Right atrium auricular region (tissue), 2 donors: Measurements from ENCODE around the gene MFAP2. TPM values are rescaled to one million over a fixed set of nuclear protein-coding genes. Genes with fewer than 3 reads are reported as not detected.

Experiments used
- DNase-seq: peaks from one replicate; pipeline ENCODE4 v3.0.0-alpha.2; 2019; ENCODE audit warnings: low spot score
- H3K27ac ChIP-seq, 2 donors: fragments of 200-600 bp; sonication (generic); 1 replicate in 1 of 2; 2 replicates in 1 of 2; pipeline ENCODE4 v1.5.1; 2016 to 2019
- H3K27me3 ChIP-seq, 2 donors: fragments of 200-600 bp; sonication (generic); one replicate each; pipeline versions ENCODE4 v1.5.1 to v1.6.0; 2017 to 2019
- H3K36me3 ChIP-seq: fragments of 200-600 bp; sonication (generic); one replicate; pipeline ENCODE4 v1.5.1; 2016
- H3K4me1 ChIP-seq, 2 donors: fragments of 200-600 bp; sonication (generic); one replicate each; pipeline versions ENCODE4 v1.5.1 to v1.6.0; 2017 to 2019
- H3K4me3 ChIP-seq, 2 donors: fragments of 200-600 bp; sonication (generic); 1 replicate in 1 of 2; 2 replicates in 1 of 2; pipeline ENCODE4 v1.5.1; 2017 to 2019; ENCODE audit warnings: mild to moderate bottlenecking in 1 of 2, moderate library complexity in 1 of 2
- H3K9me3 ChIP-seq, 2 donors: fragments of 200-600 bp; sonication (generic); one replicate each; pipeline ENCODE4 v1.5.1; 2019
- total RNA-seq, 2 donors: library from RNA; depleted of rRNA; stranded (reverse); fragments of >200 nt; gene quantifications; one replicate each; pipeline ENCODE4 v1.1.0, GENCODE V29; 2016
- TF ChIP-seq, protein P1 (sequence below), 2 donors: fragments of 200-600 bp; sonication (generic); IDR thresholded peaks; one replicate each; pipeline ENCODE4 v1.5.1; 2019; ENCODE audit warnings: antibody characterized with exemption in 2 of 2

The MFAP2 gene
- total RNA-seq, 2 donors from 2014 or later = 5.5 to 8.6 TPM

GRCh38 chr1:17017435-17017834 lies 37.0 kb upstream of the MFAP2 start:
- H3K9me3 ChIP-seq = no peaks in the 10 kb centered on the region
- H3K4me3 ChIP-seq = no peak overlapping the region
- no peaks in the 10 kb centered on the region for H3K27me3 ChIP-seq
- no peak overlapping the region for H3K27ac ChIP-seq
- H3K36me3 ChIP-seq = peaks cover 47% of the 10 kb centered on the region
- DNase-seq = no peak
- H3K4me1 ChIP-seq = peaks cover 0 to 3% of the 10 kb centered on the region in 2 donors
- TF ChIP-seq, protein P1, sequence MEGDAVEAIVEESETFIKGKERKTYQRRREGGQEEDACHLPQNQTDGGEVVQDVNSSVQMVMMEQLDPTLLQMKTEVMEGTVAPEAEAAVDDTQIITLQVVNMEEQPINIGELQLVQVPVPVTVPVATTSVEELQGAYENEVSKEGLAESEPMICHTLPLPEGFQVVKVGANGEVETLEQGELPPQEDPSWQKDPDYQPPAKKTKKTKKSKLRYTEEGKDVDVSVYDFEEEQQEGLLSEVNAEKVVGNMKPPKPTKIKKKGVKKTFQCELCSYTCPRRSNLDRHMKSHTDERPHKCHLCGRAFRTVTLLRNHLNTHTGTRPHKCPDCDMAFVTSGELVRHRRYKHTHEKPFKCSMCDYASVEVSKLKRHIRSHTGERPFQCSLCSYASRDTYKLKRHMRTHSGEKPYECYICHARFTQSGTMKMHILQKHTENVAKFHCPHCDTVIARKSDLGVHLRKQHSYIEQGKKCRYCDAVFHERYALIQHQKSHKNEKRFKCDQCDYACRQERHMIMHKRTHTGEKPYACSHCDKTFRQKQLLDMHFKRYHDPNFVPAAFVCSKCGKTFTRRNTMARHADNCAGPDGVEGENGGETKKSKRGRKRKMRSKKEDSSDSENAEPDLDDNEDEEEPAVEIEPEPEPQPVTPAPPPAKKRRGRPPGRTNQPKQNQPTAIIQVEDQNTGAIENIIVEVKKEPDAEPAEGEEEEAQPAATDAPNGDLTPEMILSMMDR (IDR thresholded peaks at IDR 0.05) = no peak

GRCh38 chr1:17016317-17016661 lies 35.9 kb upstream of the MFAP2 start:
- no peak overlapping the region for H3K4me3 ChIP-seq
- H3K27ac ChIP-seq = no peak overlapping the region
- peaks cover 0 to 9% of the 10 kb centered on the region in 2 donors for H3K4me1 ChIP-seq
- no peak for DNase-seq
- H3K27me3 ChIP-seq = no peaks in the 10 kb centered on the region
- no peaks in the 10 kb centered on the region for H3K9me3 ChIP-seq
- TF ChIP-seq, protein P1 (IDR thresholded peaks at IDR 0.05) = no peak
- peaks cover 35% of the 10 kb centered on the region for H3K36me3 ChIP-seq

- Histone ChIP-seq H3K4me3 (no peak overlapping the region), H3K36me3 (peaks cover 22% of the 10 kb centered on the region), H3K4me1 (peaks cover 0 to 23% of the 10 kb centered on the region in 2 donors), H3K27me3 (no peaks in the 10 kb centered on the region), H3K27ac (no peak overlapping the region), H3K9me3 (no peaks in the 10 kb centered on the region)
- TF ChIP-seq, protein P1 (IDR thresholded peaks at IDR 0.05) = no peak
- DNase-seq = no peak
These were observed 34.5 kb upstream of the MFAP2 start for GRCh38 chr1:17014671-17015567.

- DNase-seq = no peak
- no peaks in the 10 kb centered on the region for H3K9me3 ChIP-seq
- H3K36me3 ChIP-seq = peaks cover 9% of the 10 kb centered on the region
- no peak overlapping the region for H3K4me3 ChIP-seq
- no peak overlapping the region for H3K27ac ChIP-seq
- peaks cover 0 to 29% of the 10 kb centered on the region in 2 donors for H3K4me1 ChIP-seq
- no peaks in the 10 kb centered on the region for H3K27me3 ChIP-seq
- TF ChIP-seq, protein P1 (IDR thresholded peaks at IDR 0.05) = no peak
These were observed 33.3 kb upstream of the MFAP2 start for GRCh38 chr1:17013491-17014320.

DNA sequence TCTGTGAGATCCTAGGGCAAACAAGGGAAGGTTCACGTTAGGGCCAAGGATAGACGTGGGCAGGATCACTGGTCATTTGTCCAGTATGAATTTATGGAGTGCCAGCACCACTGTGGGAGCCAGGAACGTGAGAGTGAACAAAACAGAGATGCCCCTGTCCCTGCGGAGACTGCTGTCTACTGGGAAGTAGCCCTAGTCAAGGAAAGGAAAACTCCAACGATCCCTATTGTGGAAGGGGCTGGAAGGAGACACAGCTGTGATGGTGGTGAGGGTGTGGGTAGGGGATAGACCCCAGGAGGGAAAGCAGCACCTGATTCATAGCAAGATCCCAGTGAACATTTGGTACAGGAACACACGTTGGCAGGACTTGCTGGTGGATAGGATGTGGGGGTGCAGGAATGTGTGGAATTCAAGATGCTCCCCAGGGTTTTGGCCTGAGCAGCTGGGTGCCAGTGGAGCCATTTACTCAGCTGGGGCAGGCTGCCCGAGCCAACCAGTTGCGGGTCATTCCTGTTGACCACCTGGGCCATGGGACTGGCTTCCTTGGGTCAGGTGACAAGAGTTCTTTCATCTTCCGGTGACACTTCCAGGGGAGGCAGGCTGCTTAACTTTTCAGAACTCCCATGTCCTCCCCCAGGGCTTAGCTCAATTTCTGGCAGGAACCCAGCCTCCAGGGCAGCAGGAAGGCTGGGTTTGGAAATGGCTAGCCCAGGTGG lies 32.5 kb upstream of the MFAP2 start:
- Histone ChIP-seq H3K9me3 (no peaks in the 10 kb centered on the region), H3K27ac (no peak overlapping the region), H3K36me3 (peaks cover 2% of the 10 kb centered on the region), H3K27me3 (no peaks in the 10 kb centered on the region), H3K4me1 (peaks cover 0 to 29% of the 10 kb centered on the region in 2 donors), H3K4me3 (no peak overlapping the region)
- TF ChIP-seq, protein P1 (IDR thresholded peaks at IDR 0.05) = no peak
- DNase-seq = no peak
